DOHH2 (cell line): ENCODE results near the gene CCDC106.

Source experiments
- H3F3A ChIP-seq: fragments of 200-600 bp; sonication (generic), shearing (Covaris generic); 2 replicates; pipeline ENCODE4 v1.6.0; 2016; ENCODE audit warnings: antibody characterized with exemption, mild to moderate bottlenecking; ENCODE audit not compliant: control insufficient read depth, insufficient read depth
- H3K27ac ChIP-seq: fragments of 200-600 bp; sonication (generic); 2 replicates; pipeline ENCODE4 v1.5.1; 2014; ENCODE audit warnings: low read depth, mild to moderate bottlenecking, low read length, moderate library complexity
- H3K27me3 ChIP-seq: fragments of 200-600 bp; sonication (generic); 2 replicates; pipeline ENCODE4 v1.6.1; 2014; ENCODE audit warnings: mild to moderate bottlenecking, low read length, mixed read lengths; ENCODE audit not compliant: control insufficient read depth
- H3K36me3 ChIP-seq: fragments of 200-600 bp; sonication (generic); 2 replicates; pipeline ENCODE4 v1.6.1; 2014; ENCODE audit warnings: mild to moderate bottlenecking, low read length, moderate library complexity, mixed read lengths; ENCODE audit not compliant: control insufficient read depth
- H3K4me1 ChIP-seq: fragments of 200-600 bp; sonication (generic); 2 replicates; pipeline ENCODE4 v1.6.1; 2014; ENCODE audit warnings: mild to moderate bottlenecking, low read length, mixed read lengths; ENCODE audit not compliant: control insufficient read depth
- H3K4me2 ChIP-seq: fragments of 200-600 bp; sonication (generic); 2 replicates; pipeline ENCODE4 v1.6.0; 2014; ENCODE audit warnings: mild to moderate bottlenecking, low read length, moderate library complexity
- H3K4me3 ChIP-seq: fragments of 200-600 bp; sonication (generic); 2 replicates; pipeline ENCODE4 v1.5.1; 2014; ENCODE audit warnings: mild to moderate bottlenecking, low read length, mixed read lengths
- H3K79me2 ChIP-seq: fragments of 200-600 bp; sonication (generic); 2 replicates; pipeline ENCODE4 v1.6.1; 2014; ENCODE audit warnings: mild to moderate bottlenecking, low read length, mixed read lengths; ENCODE audit not compliant: control insufficient read depth
- H3K9me2 ChIP-seq: fragments of 200-600 bp; sonication (generic); replicated peaks from 2 replicates; pipeline ENCODE4 v1.6.1; 2014; ENCODE audit warnings: mild to moderate bottlenecking, low read length, mixed read lengths; ENCODE audit not compliant: control insufficient read depth
- H3K9me3 ChIP-seq: fragments of 200-600 bp; sonication (generic); 2 replicates; pipeline ENCODE4 v1.6.1; 2014; ENCODE audit warnings: antibody characterized with exemption, low read length, mixed read lengths; ENCODE audit not compliant: control insufficient read depth, insufficient read depth
- H4K20me1 ChIP-seq: fragments of 200-600 bp; sonication (generic); 2 replicates; pipeline ENCODE4 v1.6.0; 2014; ENCODE audit warnings: low read depth, mild to moderate bottlenecking, antibody characterized with exemption, low read length, moderate library complexity; ENCODE audit not compliant: control insufficient read depth, insufficient read depth
- EZH2phosphoT487 ChIP-seq: fragments of 200-600 bp; sonication (generic); IDR thresholded peaks from 2 replicates; pipeline ENCODE4 v1.6.1; 2017; ENCODE audit warnings: borderline replicate concordance, mild to moderate bottlenecking, antibody characterized with exemption, low read length, moderate library complexity, mixed read lengths
- TF ChIP-seq, protein P1 (sequence below): fragments of 200-600 bp; sonication (generic); IDR thresholded peaks from one replicate; pipeline ENCODE4 v1.5.1; 2014; ENCODE audit warnings: antibody characterized with exemption, mild to moderate bottlenecking, low read depth, low read length; ENCODE audit not compliant: poor library complexity, severe bottlenecking

CCDC106 gene

DNA sequence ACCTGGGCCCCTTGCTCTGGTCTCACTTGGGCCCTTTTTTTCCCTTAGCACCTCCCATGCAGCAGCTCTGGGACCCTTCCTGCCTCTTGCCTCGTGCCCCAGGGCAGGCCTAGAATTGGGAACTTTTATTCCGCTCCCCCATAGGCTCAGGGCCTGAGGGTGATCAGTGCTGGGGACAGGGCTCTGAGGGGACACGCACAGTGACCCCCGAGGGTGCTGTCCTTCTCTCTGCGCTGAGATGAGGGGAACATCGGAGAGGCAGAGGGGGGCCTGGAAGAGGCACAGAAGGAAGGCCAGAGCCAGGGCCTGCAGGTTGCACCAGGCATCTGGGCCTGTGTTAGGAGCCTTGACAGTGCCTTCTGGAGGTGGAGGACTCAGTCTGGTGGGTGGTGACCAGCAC lies 37.8 kb downstream of the CCDC106 start:
- H3K9me2 ChIP-seq = no peaks in the 10 kb centered on the region
- H3K27ac ChIP-seq = no peak overlapping the region
- peaks cover 72% of the 10 kb centered on the region for H3K79me2 ChIP-seq
- no peak overlapping the region for H3K4me2 ChIP-seq
- H3F3A ChIP-seq = no peaks in the 10 kb centered on the region
- TF ChIP-seq EZH2phosphoT487 = no peak
- TF ChIP-seq, protein P1, sequence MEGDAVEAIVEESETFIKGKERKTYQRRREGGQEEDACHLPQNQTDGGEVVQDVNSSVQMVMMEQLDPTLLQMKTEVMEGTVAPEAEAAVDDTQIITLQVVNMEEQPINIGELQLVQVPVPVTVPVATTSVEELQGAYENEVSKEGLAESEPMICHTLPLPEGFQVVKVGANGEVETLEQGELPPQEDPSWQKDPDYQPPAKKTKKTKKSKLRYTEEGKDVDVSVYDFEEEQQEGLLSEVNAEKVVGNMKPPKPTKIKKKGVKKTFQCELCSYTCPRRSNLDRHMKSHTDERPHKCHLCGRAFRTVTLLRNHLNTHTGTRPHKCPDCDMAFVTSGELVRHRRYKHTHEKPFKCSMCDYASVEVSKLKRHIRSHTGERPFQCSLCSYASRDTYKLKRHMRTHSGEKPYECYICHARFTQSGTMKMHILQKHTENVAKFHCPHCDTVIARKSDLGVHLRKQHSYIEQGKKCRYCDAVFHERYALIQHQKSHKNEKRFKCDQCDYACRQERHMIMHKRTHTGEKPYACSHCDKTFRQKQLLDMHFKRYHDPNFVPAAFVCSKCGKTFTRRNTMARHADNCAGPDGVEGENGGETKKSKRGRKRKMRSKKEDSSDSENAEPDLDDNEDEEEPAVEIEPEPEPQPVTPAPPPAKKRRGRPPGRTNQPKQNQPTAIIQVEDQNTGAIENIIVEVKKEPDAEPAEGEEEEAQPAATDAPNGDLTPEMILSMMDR = no peak
- H3K4me3 ChIP-seq = no peak overlapping the region
- H3K9me3 ChIP-seq = no peaks in the 10 kb centered on the region
- H3K36me3 ChIP-seq = peaks cover 91% of the 10 kb centered on the region
- H3K4me1 ChIP-seq = no peaks in the 10 kb centered on the region
- H3K27me3 ChIP-seq = no peaks in the 10 kb centered on the region
- 0 out of 2 replicates have a peak, but pooled peaks cover 5% of the 10 kb centered on the region for H4K20me1 ChIP-seq

DNA sequence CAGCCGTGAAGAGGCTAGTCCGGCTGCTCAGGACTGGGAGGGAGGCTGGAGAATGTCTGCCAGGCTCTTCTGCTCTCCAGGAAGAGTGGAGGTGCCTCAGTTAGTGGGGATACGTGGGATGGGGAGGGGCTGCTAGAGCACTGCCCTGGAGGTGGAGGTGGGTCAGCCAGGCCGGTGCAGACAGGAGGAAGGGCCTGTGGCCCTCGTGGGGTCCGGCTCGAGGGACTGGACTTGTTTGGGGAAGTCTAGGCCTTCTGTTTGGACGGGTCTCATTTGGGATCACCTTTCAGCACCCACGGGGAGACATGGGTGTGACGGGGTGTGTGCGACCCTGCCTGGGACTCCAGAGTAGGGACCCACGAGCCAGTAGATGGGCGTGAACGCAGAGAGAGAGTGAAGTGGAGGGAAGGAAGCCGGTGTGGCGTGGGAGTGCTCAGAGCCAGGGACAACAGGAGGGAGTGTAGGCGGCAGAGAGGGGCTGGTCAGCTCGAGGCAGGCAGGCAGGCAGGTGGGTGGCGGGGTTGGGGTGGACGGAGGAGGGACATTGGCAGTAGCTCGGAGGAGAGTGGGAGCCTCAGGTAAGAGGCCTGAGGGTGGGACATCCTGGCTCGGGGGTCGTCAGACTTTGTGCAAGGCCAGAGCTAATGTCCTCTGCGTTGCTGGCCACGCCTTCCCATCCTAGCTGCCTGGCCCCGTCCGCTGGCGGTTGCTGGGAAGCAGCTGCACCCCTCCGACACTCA lies 38.5 kb downstream of the CCDC106 start:
- Histone ChIP-seq H3K9me3 (no peaks in the 10 kb centered on the region), H3K4me3 (no peak overlapping the region), H4K20me1 (0 out of 2 replicates have a peak, but pooled peaks cover 5% of the 10 kb centered on the region), H3K9me2 (no peaks in the 10 kb centered on the region), H3K27ac (no peak overlapping the region), H3K27me3 (no peaks in the 10 kb centered on the region), H3K79me2 (peaks cover 65% of the 10 kb centered on the region), H3K4me1 (no peaks in the 10 kb centered on the region), H3F3A (no peaks in the 10 kb centered on the region), H3K4me2 (no peak overlapping the region), H3K36me3 (peaks cover 91% of the 10 kb centered on the region)
- no peak for TF ChIP-seq EZH2phosphoT487
- TF ChIP-seq, protein P1 = no peak

DNA sequence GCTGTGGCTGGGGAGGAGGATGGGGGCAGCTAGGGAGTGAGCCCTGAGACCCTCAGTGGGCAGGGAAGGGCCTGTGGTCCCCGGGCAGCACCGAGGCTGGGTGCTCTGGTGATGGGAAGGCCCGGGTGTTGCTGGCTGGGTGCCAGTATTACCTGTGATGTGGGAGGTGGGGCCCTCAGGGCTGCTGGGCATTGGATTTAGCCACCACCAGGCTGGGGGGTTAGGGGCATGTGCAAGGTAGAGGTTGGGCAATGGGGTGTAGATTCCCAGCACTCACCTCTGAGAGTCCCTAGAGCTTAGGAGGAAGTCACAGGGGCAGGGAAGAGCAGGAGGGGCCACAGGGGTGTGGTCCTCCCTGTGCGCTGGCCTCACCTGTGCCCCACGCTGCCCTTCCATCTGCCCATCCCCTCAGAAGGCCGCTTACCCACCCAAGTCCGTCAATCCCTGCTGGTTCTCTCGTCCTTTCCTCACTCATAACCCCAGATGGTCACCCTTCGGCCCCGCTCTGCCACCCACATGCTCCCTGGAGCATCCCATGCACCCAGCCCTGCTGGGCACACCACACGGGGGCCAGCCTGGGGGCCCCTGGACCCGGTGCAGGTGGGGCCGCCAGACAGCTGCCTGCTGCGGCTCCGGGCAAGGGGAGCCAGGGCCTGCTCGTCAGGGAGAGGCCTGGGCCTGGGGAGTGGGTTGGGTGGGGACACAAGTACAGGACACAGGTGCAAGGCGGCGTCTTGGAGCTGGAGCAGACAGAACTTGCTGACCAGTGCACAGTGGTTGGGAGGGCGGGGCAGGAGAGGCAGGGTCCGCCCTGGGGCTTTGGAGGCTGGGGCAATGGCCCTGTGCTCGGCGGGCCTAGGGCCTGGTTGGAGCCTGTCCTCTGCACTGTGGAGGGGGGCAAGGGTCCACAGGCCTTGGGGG lies 39.5 kb downstream of the CCDC106 start:
- H3K79me2 ChIP-seq = peaks cover 56% of the 10 kb centered on the region
- no peak overlapping the region for H3K4me2 ChIP-seq
- no peak for TF ChIP-seq EZH2phosphoT487
- TF ChIP-seq, protein P1 = no peak
- H4K20me1 ChIP-seq = 0 out of 2 replicates have a peak, but pooled peaks cover 5% of the 10 kb centered on the region
- no peak overlapping the region for H3K4me3 ChIP-seq
- no peaks in the 10 kb centered on the region for H3K9me2 ChIP-seq
- no peak overlapping the region for H3K27ac ChIP-seq
- no peaks in the 10 kb centered on the region for H3F3A ChIP-seq
- H3K36me3 ChIP-seq = peaks cover 92% of the 10 kb centered on the region
- no peaks in the 10 kb centered on the region for H3K27me3 ChIP-seq
- H3K4me1 ChIP-seq = no peaks in the 10 kb centered on the region
- no peaks in the 10 kb centered on the region for H3K9me3 ChIP-seq
